Left colon (tissue), 2 donors: ENCODE data around the gene CHST8. TPM values are rescaled to one million over a fixed set of nuclear protein-coding genes. Genes with fewer than 3 reads are reported as not detected.

Source experiments
- ATAC-seq: fragments of 200-7000 bp; cut with Tn5 transposase; one replicate; pipeline ENCODE4 v1.9.1; 2020; ENCODE audit warnings: mild to moderate bottlenecking, moderate library complexity
- DNase-seq, 2 donors: peaks; one replicate each; pipeline ENCODE4 v3.0.0-alpha.2; 2020
- intact Hi-C, 2 donors: fragments of 100-400 bp; cut with DNase I in 1 of 2; cut with micrococcal nuclease in 1 of 2; formaldehyde crosslinking; loops; one replicate each; pipeline versions ENCODE4 v1.11.2 to v1.14.0; 2022; cut with DNase I, micrococcal nuclease
- total RNA-seq, 2 donors: library from RNA; stranded (reverse); fragmentation: NEBNext Ultra II Directional; extraction: Animal tissue kit (Norgen Biotek cat#: 25700); gene quantifications; one replicate each; pipeline ENCODE4 v1.2.1, GENCODE V29; 2021
- donor health status: DM: no; HTN: no; CAD: no.
- donor health status: DM: yes; HTN: yes; CAD: no.

Gene CHST8
- total RNA-seq, 2 donors from 2014 or later = not detected

DNA sequence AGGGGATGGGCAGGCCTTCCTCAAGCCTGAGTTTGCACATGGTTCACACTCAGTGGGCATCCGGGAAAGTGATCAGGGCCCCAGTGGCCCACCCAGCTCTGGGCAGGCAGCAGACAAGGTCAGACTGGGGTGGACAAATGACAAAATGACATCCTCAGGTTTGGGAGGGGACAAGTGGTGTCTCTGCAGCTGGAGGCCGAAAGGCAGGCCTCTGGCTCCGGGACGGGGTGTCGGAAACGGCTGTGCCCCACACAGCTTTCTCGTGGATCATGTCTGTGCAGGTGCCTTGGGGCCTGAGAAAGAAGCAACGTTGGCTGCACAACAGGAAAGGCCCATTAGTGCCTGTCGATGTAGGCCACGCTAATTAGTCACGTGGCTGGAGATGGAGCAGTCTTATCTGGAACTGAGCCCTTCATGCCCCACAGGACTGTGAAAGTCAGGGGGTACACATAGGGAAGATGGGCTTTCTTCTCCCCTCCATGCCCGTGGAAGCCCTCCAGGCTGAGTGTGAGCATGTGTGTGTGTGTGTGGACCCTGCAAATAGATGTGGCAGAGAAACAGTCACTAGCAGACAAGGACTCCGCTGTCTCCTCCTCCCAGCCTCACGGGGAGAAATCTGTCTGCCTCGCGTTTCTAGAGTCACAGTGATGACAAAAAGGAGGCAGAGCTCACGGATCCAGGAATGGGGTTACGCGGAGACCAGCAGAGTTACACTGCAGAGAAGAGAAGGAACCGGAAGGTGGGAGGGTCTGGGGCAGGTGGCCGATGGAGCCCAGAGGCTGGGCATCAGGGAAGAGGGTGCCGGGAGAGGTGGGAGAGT is 44.2 kb downstream of the CHST8 start:
- no peak for ATAC-seq
- intact Hi-C loops = no loop called here
- no peak for DNase-seq

DNA sequence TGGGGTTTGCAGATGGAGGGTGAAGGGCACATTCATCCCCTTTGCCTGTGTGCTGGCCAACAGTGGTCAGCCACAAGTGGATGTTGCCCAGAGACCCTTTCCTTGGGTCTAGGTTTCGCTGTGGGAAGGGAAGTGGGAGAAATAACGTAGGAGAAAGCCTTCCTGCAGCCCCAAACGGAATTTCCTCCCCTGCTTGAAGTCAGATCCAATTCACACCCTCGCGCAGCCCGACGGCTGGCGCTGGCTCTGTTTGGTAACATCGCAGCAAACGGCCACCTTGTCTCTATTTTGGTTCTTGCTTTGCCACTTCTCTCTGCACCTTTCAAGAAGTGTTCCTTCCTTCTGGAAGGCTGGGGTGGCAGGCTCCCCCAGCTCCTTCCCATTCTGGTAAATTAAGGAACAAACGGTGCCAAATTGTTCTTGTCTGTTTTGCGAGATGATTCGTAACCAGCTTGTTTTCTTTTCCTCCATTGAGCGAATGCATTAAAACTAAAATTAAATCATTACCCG is 45.4 kb downstream of the CHST8 start:
- ATAC-seq (no peak), DNase-seq (no peak)
- intact Hi-C loops = no loop called here

DNA sequence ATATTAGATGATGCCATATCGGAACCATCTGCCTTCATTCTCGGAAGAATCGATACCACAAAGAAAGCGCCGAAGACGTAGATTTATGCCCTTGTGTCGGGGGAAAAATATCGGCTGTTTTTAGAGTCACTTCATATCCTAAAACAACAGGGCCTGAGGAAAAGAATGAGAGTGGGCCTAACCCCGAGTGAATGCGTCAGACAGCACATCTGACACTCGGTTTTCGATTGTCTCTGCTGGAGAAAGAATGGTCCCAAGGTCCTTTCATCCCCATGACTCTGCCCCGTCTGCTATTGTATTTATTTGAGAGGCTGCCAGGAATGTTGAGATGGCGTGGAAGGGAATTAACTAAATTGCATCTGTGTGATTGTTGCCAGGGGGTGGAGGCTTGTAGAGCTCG is 46.1 kb downstream of the CHST8 start:
- DNase-seq (no peak), ATAC-seq (no peak)

DNA sequence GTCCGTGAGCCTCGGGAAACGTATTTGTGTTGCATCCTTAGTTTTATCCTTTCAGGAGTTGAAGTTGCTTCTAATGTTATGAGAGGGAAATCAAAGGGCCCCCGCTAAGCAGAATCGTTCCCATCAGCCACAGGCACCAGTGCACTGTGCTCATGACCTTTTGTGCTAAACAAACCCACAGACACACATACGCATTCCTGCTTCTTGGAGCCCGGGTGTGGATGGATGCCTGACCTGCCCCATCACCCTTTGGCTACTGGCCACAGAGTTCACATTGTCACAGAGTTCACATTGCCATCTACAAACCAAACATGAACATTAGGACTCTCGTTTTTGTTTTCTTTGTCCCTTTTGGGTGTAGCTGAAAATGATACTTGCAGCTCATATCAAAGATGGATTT is 47.2 kb downstream of the CHST8 start:
- intact Hi-C loops = no loop called here
- DNase-seq (no peak), ATAC-seq (no peak)

More for the DNA sequence above, 46.1 kb downstream of the CHST8 start:
- intact Hi-C loops = no loop called here

DNA sequence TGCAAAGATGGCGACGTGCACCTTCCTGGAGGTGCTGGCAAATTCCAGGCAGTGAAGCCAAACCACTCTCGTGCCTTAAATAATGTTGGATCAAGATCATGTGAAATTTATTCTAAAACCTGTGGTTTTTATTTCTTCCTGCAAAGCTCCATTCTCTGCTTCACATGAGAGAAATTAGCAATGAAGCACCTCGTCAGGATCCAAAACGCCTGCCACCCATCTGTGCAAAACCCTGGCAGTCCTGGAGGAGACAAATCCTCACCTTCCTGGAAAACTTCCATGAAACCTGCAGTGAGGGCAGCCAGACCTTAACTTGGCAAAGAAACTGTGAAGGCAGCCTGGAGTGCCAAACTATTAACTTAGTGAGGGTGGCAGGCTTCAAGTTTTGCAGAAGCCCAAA is 47.6 kb downstream of the CHST8 start:
- intact Hi-C loops = no loop called here
- DNase-seq (no peak), ATAC-seq (no peak)

DNA sequence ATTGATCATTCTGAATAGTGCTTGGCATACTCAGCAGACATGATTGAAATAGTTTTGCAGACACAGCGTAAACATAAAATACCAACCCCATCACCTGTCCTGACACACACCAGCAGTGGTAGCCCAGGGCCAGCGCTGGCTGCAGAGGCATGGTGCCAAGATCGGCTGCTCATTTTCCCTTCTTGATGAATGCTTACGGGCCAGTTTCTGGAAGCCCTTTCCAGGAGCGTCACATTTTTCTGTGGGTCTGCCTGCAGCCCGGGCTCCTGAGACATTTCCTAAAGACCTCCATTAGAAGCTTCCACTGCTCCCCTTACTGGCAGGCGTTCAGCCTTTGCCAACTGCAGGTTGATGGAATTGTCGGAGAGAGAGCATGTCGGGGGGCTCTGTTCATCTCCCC is 48.6 kb downstream of the CHST8 start:
- ATAC-seq (no peak), DNase-seq (no peak)
- intact Hi-C loops = no loop called here

DNA sequence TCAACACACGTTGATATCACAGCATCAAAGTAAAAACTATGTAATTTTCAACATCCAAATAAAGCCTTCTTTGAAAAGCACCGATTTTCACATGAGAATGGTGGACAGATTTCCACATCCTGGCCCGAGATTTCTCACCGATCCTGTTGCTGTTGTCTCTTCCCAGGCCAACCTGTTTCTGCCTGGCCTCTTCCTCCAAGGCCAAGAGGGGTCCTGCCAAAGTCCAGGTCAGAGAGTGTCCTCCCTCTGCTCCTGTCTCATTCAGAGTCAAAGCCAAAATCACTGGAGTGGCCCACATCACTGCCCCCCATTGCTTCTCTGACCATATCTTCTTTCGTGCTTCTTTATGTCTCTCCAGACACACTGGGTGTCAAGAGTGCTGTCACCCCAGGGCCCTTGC is 49.5 kb downstream of the CHST8 start:
- DNase-seq = no peak
- ATAC-seq = no peak
- intact Hi-C loops = no loop called here

DNA sequence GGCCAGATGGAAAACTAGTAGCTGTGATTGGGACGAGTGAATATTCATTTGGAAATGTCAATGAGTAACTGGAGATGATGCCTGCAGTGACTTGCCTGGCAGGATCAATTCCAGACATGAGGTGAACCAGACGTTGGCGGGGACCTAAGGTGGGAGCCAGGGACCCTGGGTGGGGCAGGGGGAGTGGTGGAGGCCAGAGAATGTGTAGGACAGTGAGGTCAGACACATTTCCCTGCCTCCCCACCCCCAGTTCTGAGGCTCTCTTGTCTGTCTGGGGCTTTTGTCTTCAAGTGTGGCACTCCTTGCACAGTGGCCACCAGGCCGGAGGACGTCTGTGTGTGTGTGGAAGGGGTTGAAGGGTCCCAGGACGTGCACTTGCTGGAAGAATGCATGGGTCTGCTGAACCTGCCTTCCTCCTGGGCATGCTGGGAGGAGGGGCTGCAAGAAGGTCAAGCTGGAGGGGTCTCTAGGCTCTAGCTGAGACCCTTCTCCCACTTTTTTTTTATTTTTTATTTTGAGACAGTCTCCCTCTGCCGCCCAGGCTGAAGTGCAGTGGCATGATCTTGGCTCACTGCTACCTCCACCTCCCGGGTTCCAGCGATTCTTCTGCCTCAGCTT is 51.6 kb downstream of the CHST8 start:
- ATAC-seq = no peak
- intact Hi-C loops = no loop called here
- DNase-seq = no peak

DNA sequence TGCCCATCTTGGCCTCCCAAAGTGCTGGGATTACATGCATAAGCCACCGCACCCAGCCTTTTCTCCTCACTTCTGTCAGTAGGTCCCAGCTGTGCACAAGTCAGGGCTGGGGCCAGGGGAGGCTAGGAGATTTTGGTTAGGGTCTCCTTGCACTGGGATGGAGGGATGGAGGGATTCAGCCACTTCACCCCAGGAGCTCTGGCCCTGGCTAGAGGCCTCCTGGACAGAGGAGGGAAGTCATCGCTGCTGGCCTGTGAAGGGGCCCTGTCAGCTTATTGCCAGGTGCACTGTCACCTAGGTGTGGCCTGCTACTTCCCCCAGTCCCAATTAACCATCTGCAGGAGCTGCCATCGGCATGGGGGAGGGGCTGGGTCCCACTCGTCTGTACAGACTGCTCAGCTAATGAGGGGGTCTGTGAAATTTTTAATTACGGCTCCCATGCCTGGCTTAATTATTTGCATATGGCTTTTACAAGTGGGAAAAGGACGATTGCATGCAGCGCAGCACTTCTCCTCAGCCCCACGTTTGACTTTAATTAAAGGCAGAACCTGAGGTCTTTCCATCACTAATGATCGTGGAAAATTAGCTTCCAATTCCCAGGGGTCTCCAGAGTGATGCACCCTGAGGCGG is 52.4 kb downstream of the CHST8 start:
- DNase-seq = no peak
- intact Hi-C loops = no loop called here
- ATAC-seq = no peak

DNA sequence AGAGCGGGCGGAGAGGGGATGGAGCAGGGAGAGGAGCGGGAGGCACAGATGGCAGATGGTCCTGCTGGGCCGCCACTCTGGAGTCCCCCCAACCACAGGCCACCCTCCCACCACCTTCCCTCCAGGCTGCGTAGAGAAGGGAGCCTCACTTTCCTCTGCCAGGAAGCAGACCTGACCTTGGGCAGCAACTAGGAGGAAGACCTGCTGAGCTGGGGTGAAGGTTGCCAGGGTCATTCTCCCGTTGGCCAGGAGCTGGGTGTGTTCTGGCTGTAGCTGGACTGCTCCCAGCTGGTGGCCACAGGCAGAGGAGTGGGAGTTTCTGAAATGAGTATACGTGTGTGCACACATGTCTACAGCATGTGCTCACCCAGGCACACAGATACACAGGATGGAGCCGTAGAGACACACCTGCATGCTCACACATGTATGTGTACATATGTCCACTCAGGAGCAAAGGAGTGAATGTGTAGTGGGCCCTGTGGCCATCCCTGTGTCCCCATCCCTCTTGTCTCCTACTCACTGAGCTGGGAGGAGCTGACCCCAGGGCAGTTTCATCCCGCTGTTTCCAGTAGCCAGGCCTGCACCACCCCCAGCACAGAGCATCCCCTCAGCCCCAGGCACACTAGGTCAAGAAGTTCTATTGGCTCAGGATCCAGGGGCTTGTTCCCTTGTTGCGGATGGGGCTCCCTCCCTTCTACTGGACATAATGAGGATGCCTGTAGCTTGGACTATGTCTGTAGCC is 53.0 kb downstream of the CHST8 start:
- DNase-seq = no peak
- intact Hi-C loops = no loop called here
- no peak for ATAC-seq

DNA sequence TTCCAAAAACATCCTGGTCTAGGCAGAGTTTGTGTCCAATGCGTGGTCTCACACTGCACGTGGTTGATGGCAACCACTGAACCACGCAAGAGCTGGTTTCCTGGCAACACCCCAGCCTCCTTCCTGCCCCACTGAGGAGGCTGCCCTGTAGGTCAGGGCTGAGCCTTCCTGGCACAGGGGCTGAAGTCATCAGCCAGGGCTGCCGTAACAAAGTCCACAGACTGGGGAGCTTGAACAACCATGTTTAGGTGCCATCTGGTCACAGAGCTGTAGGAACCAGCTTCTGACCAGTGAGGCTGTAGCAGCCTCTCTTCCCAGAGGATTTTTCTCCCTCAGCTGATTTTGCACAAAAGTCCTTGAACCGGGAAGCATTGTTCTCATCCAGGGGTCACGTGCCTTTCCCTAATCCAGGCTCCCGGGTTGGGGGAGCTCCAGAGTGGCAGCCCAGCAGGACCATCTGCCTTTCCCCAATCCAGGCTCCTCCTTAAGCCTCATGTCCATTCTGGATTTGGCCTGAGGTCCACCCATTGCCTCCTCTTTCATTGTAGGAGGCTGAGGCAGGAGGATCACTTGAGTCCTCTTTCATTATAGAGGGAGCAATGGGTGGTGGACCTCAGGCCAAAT is 53.9 kb downstream of the CHST8 start:
- intact Hi-C loops = no loop called here
- ATAC-seq = no peak
- DNase-seq = no peak

DNA sequence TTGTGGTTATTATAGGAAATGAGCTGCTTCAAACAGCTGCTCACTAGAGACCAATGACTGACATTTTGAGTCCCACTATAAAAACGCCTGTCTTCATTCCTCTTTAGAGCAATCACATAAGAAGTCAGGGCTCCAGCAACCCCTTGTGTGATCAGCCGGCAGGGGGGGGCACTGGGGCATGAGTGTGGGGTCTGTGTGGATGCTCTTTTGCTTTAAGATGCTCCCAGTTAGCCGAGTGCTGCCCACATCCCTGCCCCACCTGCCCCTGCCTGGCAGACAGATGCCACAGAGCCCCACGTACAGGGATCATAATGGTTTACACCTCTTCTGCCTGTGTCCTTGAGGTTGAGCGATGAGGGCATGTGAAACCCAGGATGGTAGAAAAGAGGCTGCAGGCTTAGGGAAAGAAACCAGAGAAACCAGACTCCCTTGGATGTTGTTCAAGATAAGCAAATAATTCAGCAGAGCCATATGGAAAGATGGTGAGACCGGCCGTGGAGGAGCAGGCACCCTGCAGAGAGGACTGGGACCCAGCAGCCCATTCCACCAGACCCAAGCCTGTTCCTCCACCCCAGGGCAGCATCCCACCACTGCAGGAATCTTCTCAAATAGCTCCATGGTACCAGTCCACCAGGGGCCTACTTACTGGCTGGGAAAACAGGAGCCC is 55.4 kb downstream of the CHST8 start:
- ATAC-seq (no peak), DNase-seq (no peak)
- intact Hi-C loops = no loop called here

DNA sequence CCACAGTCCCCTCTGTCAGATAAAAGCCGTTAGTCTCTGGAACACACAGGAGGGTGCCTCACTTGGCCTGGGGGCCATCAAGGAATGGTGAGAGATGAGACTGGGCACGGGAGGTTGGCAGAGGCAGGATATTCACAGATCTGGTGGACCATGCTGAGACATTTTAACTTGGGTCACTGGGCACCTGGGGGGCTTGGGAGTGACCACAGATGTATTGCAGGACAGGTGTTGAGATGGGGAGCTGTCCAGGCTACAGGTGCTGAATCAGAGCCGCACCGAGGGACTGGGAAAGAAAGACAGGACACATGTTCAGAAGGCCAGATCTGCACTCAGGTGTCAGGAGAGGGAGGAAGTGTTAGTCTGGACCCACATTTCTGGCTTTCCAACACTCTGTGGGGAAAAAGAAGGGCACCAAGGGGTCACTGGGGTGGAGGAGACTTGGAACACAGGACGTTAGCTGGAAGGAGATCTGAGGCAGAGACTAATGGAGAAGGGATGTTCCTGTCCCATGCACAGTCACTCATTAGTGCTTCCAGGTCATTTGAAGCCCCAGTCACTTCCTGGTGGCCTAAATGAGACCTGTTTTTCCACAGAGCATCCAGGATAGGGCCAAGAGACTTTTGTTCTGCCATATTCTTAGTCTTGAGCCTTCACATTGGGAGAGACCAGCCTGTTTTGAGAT is 56.1 kb downstream of the CHST8 start:
- intact Hi-C loops = no loop called here
- DNase-seq = no peak
- no peak for ATAC-seq

DNA sequence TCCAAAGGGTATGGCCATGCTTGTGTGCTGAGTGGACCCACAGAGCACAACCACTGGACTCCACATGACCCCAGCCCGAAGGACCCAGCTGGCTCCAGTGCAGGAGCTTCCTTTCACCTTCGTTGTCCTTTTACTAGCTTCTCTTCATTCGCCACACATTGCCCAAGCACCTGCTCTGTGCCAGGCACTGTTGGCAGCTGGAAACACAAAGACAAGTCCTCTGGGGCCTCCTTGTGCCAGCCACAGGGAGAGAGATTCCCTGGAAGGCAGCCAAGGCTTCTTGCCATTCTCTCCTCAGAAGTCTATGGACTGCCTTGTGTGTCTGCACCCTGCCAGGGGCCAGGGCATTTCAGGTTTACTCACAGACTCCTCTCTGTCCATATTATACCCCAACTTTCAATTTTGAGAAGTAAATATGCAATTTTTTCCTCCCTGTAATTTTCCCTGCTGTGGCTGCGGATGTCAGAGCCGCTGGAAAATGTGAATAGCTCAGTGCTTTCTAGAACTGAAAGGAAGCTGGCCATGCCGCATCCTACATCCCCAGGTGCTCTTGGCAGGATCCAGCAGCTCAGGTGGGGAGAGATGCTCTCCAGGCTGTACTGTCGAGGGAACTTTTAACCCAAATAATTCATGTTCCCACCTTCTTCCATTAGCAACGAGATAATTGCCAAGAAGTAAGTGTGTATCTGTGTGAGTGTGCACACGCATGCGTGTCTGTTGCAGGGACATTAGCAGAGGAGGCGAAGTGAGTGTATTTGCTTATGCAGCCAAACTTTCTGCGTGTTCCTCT is 57.2 kb downstream of the CHST8 start:
- intact Hi-C loops = no loop called here
- ATAC-seq (no peak), DNase-seq (no peak)

DNA sequence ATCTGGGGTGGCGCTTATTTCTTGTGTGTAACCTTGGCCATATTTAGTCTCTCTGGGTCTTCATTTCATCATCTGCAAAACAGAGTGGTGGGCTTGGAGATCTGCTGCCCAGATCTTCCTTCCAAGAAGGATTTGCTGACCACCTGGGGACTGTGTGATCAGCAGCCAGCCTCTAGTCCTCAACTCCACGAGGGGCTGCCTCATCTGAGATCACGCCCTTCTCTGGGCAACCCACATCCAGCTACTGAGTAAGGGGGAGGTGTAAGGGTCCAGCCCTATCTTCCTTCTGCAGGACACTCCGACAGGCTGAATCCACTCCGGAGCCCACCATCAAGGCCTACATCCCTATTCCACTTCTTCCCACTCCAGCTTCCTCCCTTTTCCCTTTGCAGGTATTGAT is 57.9 kb downstream of the CHST8 start:
- intact Hi-C loops = no loop called here
- DNase-seq = no peak
- ATAC-seq = no peak

DNA sequence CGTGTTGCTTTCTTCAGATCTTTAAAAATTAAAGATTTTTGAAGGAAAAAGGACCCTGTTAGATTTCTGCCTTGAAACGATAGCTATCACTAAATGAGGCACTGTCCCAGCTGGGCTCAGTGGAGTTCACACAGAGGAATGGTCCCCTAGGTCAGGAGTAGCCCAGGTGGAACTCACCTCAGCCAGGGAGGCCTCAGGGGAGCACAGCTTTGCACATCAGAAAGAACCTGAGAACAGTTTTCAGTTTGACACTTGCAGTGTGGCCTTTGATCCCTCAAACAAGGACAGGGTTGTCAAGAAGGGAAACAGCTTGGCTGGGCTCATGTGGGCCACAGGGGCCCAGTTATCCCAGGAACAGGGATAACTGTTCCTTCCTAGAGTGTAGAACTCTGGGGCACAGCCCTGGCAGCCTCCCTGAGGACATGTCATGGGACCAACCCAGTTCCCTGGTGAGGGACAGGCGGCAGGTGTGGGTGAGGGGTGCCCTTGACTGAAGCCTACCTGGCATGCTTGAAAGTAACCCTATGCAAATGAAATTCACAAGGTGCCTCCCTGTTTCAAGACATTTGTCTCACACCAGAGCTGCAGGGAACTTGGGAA is 59.4 kb downstream of the CHST8 start:
- intact Hi-C loops = no loop called here
- DNase-seq (no peak), ATAC-seq (no peak)
